Esophagus (tissue), 2 donors: ENCODE results near the gene ZMYM4. TPM values are rescaled to one million over a fixed set of nuclear protein-coding genes. Genes with fewer than 3 reads are reported as not detected.
"Not testable (repeated sequence)": the region's sequence is repeated elsewhere in the genome, so short reads cannot be mapped to it uniquely, and the experiment has no call there.

Source experiments
- H3K27ac ChIP-seq, 2 donors: one replicate each; pipeline ENCODE4 v1.5.1; 2013; ENCODE audit warnings: low read depth in 2 of 2, mild to moderate bottlenecking in 2 of 2, inconsistent platforms in 1 of 2, low read length in 1 of 2, moderate library complexity in 1 of 2
- H3K27me3 ChIP-seq, 2 donors: one replicate each; pipeline ENCODE4 v1.6.1; 2013; ENCODE audit warnings: low read length in 2 of 2, control low read depth in 1 of 2, mild to moderate bottlenecking in 1 of 2; ENCODE audit not compliant: insufficient read depth in 2 of 2, control insufficient read depth in 1 of 2
- H3K36me3 ChIP-seq, 2 donors: one replicate each; pipeline ENCODE4 v1.6.1; 2013; ENCODE audit warnings: low read length in 1 of 2; ENCODE audit not compliant: control insufficient read depth in 2 of 2, insufficient read depth in 2 of 2
- H3K4me1 ChIP-seq, 2 donors: one replicate each; pipeline ENCODE4 v1.6.1; 2013; ENCODE audit warnings: low read length in 1 of 2; ENCODE audit not compliant: control insufficient read depth in 2 of 2, insufficient read depth in 2 of 2
- H3K4me3 ChIP-seq, 2 donors: one replicate each; pipeline ENCODE4 v1.5.1; 2013; ENCODE audit warnings: low read length in 2 of 2, mild to moderate bottlenecking in 2 of 2, low read depth in 1 of 2, moderate library complexity in 1 of 2
- H3K9me3 ChIP-seq, 2 donors: one replicate each; pipeline ENCODE4 v1.6.1; 2013; ENCODE audit warnings: mild to moderate bottlenecking in 2 of 2, low read depth in 1 of 2, low read length in 1 of 2, moderate library complexity in 1 of 2; ENCODE audit not compliant: control insufficient read depth in 2 of 2, insufficient read depth in 1 of 2
- WGBS, 2 donors: extraction: QIAGEN DNeasy Blood & Tissue Kit; methylation state at CpG; one replicate each; pipeline ENCODE4 v1.1.7; 2013; 5-methylcytosine and 5-hydroxymethylcytosine counted together
- polyA plus RNA-seq, 2 donors: library from polyadenylated mRNA; stranded (reverse); fragments of 200-250 nt; gene quantifications; one replicate each; pipeline ENCODE4 v1.2.3, GENCODE V29; 2013
- donor health status: healthy with polysubstance abuse.
- donor health status: Bipolar disorder and iron deficiency.

ZMYM4 gene
- polyA plus RNA-seq, 2 donors = 6.1 to 9.0 TPM

- Histone ChIP-seq H3K27ac (peak overlapping the region; percentile 8 to 37), H3K27me3 (no peaks in the 10 kb centered on the region), H3K36me3 (peaks cover 5 to 15% of the 10 kb centered on the region in 2 donors), H3K4me3 (no peak overlapping the region), H3K4me1 (peaks cover 2 to 3% of the 10 kb centered on the region in 2 donors), H3K9me3 (no peaks in the 10 kb centered on the region)
- WGBS, 2 donors = 90 to 94% methylated on average over 4 of the region's 4 CpGs
Measured at GRCh38 chr1:35454176-35454575, 185.7 kb downstream of the ZMYM4 start.

DNA sequence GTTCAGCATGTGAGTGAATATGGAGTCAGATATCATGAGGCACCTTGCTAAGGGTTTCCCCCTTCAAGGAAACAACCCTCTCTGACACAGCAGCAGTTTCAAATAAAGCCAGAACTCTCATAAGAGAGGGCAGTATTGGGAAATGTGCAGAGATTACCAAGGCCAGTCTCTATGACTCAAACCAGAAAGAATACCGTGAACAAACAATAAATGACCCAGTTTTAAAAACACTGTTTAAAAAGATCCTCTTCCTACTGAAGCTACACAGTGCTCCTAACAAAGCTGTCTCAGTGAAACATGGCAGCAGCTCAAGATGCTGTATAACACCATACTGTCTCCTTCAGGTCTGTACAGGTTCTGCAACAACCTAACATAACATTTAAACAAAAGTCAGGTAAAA, 186.1 kb downstream of the ZMYM4 start:
- Histone ChIP-seq H3K27ac (no peak overlapping the region), H3K4me3 (no peak overlapping the region), H3K4me1 (peaks cover 2 to 3% of the 10 kb centered on the region in 2 donors), H3K27me3 (no peaks in the 10 kb centered on the region), H3K9me3 (no peaks in the 10 kb centered on the region), H3K36me3 (peaks cover 5 to 13% of the 10 kb centered on the region in 2 donors)
- 37 to 51% methylated on average over 1 of the region's 1 CpG for WGBS, 2 donors

DNA sequence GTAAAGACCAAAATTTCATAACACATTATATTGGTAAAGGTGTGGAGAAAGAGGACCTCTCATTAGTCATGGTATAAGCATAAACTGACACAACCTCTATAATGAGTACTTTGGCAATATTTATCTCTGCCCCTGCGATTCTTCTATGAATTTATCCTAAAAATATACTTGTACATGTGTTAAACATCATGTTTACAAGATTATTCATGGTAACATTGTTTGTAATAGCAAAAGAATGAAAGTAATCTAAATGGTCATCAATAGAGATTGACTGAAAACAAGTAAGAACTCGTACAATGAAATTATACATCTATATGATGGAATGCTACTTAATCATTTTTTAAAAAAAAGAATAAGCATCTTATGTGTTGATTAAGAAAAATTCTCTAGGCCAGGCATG, 192.3 kb downstream of the ZMYM4 start:
- H3K4me3 ChIP-seq = no peak overlapping the region
- no peaks in the 10 kb centered on the region for H3K4me1 ChIP-seq
- WGBS, 2 donors = 87 to 89% methylated on average over 2 of the region's 2 CpGs
- peaks cover 2% of the 10 kb centered on the region in 2 donors for H3K9me3 ChIP-seq
- peaks cover 3 to 22% of the 10 kb centered on the region in 2 donors for H3K36me3 ChIP-seq
- no peaks in the 10 kb centered on the region for H3K27me3 ChIP-seq
- H3K27ac ChIP-seq = no peak overlapping the region

GRCh38 chr1:35461966-35462651, 193.6 kb downstream of the ZMYM4 start:
- 91% methylated on average over 5 of the region's 5 CpGs for WGBS, 2 donors
- H3K27me3 ChIP-seq = no peaks in the 10 kb centered on the region
- peaks cover 3 to 21% of the 10 kb centered on the region in 2 donors for H3K36me3 ChIP-seq
- no peaks in the 10 kb centered on the region for H3K4me1 ChIP-seq
- H3K4me3 ChIP-seq = no peak overlapping the region
- peaks cover 2% of the 10 kb centered on the region in 2 donors for H3K9me3 ChIP-seq
- no peak overlapping the region for H3K27ac ChIP-seq

- peaks cover 3 to 21% of the 10 kb centered on the region in 2 donors for H3K36me3 ChIP-seq
- peaks cover 2% of the 10 kb centered on the region in 2 donors for H3K9me3 ChIP-seq
- H3K4me3 ChIP-seq = no peak overlapping the region
- H3K4me1 ChIP-seq = no peaks in the 10 kb centered on the region
- no peak overlapping the region for H3K27ac ChIP-seq
- H3K27me3 ChIP-seq = no peaks in the 10 kb centered on the region
- 83 to 85% methylated on average over 2 of the region's 2 CpGs for whole genome bisulfite sequencing, 2 donors
Measured at GRCh38 chr1:35463232-35463631, 194.7 kb downstream of the ZMYM4 start.

DNA sequence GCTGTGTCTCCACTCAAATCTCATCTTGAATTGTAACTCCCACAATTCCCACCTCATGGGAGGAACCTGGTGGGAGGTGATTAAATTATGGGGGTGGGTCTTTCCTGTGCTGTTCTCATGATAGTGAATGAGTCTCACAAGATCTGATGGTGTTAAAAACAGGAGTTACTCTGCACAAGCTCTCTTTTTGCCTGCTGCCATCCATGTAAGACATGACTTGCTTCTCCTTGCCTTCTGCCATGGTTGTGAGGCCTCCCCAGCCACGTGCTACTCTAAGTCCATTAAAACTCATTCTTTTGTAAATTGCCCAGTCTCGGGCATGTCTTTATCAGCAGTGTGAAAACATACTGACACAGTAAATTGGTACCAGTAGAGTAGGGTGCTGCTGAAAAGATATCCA, 195.2 kb downstream of the ZMYM4 start:
- peaks cover 3 to 21% of the 10 kb centered on the region in 2 donors for H3K36me3 ChIP-seq
- H3K4me1 ChIP-seq, H3K27ac ChIP-seq, H3K4me3 ChIP-seq, H3K27me3 ChIP-seq, H3K9me3 ChIP-seq: not testable (repeated sequence)
- WGBS, 2 donors = 93% methylated on average over 2 of the region's 2 CpGs

GRCh38 chr1:35466120-35466519, 197.6 kb downstream of the ZMYM4 start:
- WGBS, 2 donors = 94 to 95% methylated on average over 1 of the region's 1 CpG
- Histone ChIP-seq H3K4me3 (no peak overlapping the region), H3K36me3 (peaks cover 3 to 23% of the 10 kb centered on the region in 2 donors), H3K9me3 (peaks cover 2% of the 10 kb centered on the region in 2 donors), H3K4me1 (no peaks in the 10 kb centered on the region), H3K27me3 (no peaks in the 10 kb centered on the region), H3K27ac (no peak overlapping the region)

DNA sequence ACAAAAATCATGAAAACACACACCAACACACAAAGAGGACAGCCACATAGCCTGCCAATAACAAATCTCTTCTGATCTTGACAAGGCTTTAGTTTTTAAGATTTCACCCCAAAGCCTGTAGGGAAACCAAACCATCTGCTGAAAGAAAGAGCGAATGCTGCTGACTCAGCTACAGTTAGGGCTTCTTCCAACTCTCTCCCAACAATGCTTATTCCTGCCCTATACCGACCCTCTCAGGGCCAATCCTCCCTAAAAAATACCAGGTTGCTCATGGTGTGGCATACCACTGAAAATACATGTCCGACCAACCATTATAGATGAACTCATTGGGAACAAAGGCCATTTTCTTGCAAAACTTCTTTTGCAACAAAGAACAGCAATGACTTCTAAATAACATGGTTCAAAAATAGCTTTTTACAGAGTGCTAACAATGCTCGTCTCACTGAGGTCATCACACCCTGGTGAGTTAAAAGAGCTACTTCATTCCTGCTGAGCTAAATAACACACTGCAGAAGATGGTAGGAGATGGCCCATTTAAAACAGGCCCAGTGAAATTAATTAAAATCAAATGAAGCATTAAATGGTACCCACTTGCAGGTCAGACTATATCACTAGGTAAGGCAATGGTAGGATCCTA, 202.6 kb downstream of the ZMYM4 start:
- 90 to 91% methylated on average over 4 of the region's 4 CpGs for WGBS, 2 donors
- H3K36me3 ChIP-seq = peaks cover 3 to 6% of the 10 kb centered on the region in 2 donors
- no peaks in the 10 kb centered on the region for H3K4me1 ChIP-seq
- no peak overlapping the region for H3K4me3 ChIP-seq
- H3K9me3 ChIP-seq = no peaks in the 10 kb centered on the region
- no peaks in the 10 kb centered on the region for H3K27me3 ChIP-seq
- no peak overlapping the region for H3K27ac ChIP-seq
